ENCODE data around the gene FAM124B.

FAM124B gene

GRCh38 chr2:224357098-224357901, 44.6 kb downstream of the FAM124B start:
- DNase-seq: peak; percentile 57
- in situ Hi-C loops (cut with HindIII; ENCODE audit: low pct_ligation_motif_present, low pct_unique_long_range_greater_than_20kb, low sequenced_read_pairs): no loop called here

DNA sequence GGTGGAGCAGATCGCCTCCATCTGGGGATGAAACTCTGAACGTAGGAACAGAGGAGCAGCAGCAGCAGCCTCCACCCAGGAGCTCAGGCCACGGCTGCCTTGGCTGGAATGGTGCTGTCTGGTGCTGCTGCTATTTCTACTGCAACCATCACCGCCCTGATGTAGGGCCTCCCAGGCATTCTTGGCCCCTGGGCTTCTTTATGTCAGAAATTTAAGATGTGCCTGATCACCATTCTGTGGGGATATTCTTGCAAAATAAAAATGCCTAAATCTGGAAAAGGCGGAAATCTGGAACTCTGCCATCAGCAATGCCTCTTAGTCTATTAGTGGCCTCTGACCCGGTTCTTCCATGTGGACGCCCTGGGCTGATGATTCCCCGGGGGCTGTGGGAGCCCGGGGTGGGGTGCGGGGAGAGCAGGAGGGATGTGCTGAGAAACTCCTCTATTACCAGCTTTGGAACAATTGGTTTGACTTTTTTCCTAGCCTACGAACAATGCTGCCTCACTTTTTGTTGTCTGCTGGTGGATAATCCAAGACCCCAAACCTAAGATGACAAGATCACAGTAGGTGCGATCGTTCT, 47.2 kb downstream of the FAM124B start:
- DNase-seq: no peak
- in situ Hi-C loops (cut with HindIII; ENCODE audit: low pct_ligation_motif_present, low pct_unique_long_range_greater_than_20kb, low sequenced_read_pairs): no loop called here

DNA sequence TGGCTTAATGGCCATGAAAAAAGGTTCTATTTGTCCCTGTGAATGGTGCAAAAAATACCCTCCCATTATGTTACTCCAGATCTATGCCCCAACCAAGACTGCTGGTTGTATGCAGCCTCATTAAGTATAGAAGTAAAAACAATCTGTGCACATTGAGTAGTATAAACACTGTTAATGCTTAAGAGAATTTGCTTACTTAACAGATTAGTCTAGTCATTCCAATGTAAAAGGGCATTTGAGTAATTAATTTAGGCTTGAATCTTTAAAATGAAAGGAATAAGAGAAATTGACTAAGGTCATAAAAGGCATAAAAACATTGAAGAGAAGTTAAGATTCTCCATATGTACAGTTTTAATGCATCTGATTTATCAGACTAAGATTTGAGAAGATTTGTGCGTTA, 51.2 kb downstream of the FAM124B start:
- in situ Hi-C loops (cut with HindIII; ENCODE audit: low pct_ligation_motif_present, low pct_unique_long_range_greater_than_20kb, low sequenced_read_pairs): no loop called here
- DNase-seq: no peak

GRCh38 chr2:224349396-224349795, 52.5 kb downstream of the FAM124B start:
- no peak for DNase-seq
- in situ Hi-C loops (cut with HindIII; ENCODE audit: low pct_ligation_motif_present, low pct_unique_long_range_greater_than_20kb, low sequenced_read_pairs): no loop called here

GRCh38 chr2:224347176-224348051, 54.5 kb downstream of the FAM124B start:
- DNase-seq: no peak
- in situ Hi-C loops (cut with HindIII; ENCODE audit: low pct_ligation_motif_present, low pct_unique_long_range_greater_than_20kb, low sequenced_read_pairs): no loop called here

DNA sequence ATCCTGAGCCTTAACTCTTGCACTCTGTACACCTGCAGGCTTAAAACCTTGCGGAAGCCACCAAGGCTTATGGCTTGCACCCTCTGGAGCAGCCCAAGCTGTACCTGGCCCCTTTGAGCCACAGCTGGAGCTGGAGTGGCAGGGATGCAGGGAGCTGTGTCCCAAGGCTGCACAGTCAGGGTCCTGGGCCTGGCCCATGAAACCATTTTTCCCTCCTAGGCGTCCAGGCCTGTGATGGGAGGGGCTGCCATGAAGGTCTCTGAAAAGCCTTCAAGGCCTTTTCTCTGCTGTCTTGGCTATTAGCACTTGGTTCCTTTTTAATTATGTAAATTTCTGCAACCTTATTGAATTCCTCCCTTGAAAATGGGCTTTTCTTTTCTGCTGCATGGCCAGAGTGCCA, 56.4 kb downstream of the FAM124B start:
- DNase-seq: no peak
- in situ Hi-C loops (cut with HindIII; ENCODE audit: low pct_ligation_motif_present, low pct_unique_long_range_greater_than_20kb, low sequenced_read_pairs): no loop called here

- no peak for DNase-seq
These were observed 58.7 kb downstream of the FAM124B start for GRCh38 chr2:224343226-224343625.

DNA sequence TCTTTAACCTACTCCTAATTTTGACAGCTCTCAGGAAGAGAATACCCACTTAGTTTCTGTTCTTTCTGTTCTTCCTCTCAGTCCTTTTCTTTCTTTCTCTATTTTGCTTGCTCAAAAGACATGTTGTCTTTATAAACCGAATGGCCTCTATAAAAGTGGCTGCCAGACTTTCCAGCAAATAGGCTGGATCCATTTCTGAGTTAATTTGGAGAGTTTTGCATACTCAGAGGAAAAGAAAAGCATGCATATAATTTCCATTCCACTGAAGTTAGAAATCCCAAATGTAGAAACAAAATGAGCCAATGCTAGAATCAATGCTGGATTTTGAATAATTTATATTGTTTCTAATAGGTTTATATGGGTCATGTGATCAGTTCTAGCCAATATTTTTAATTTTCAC, 65.9 kb downstream of the FAM124B start:
- in situ Hi-C loops (cut with HindIII; ENCODE audit: low pct_ligation_motif_present, low pct_unique_long_range_greater_than_20kb, low sequenced_read_pairs): no loop called here
- DNase-seq: no peak

More at GRCh38 chr2:224343226-224343625, 58.7 kb downstream of the FAM124B start:
- in situ Hi-C loops (cut with HindIII; ENCODE audit: low pct_ligation_motif_present, low pct_unique_long_range_greater_than_20kb, low sequenced_read_pairs): no loop called here

- in situ Hi-C loops (cut with HindIII; ENCODE audit: low pct_ligation_motif_present, low pct_unique_long_range_greater_than_20kb, low sequenced_read_pairs): no loop called here
- DNase-seq: no peak
These were observed 67.2 kb downstream of the FAM124B start for GRCh38 chr2:224334726-224335125.

DNA sequence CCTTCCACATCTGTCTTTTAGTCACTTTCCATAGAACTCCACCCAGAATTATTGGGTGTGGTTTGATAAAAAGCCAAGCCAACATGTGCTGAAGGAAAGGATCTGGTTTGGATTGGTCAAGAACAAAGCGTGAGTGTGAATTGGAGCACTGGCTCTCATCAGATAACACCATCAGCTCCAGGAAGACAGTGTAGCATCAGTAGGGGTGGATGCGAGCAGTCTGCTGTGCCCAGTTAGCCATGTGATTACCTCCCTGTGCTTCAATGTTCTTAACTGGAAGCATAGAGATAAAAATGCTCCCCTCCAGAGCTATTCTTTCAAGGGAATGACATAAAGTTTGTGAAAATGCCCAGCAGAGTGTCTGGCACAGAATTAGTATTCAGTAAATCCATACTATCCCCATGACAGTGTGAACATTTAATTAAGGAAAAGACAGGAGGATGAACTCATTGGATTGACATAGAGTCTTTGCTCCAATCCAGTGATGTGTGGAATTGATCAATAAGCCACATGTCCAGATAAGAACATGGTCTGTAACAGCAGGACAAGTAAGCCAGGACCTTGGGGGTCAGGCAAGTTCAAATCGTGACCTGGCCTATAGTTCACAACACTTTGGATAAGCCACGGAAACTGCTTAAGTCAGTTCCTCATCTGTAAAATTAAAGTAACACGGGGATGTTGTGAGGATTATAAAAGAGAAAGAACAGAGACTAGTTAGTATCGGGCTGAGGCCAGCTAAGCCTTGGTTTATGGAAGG, 68.0 kb downstream of the FAM124B start:
- DNase-seq: no peak

GRCh38 chr2:224331698-224332097, 70.2 kb downstream of the FAM124B start:
- DNase-seq: no peak
- in situ Hi-C loops (cut with HindIII; ENCODE audit: low pct_ligation_motif_present, low pct_unique_long_range_greater_than_20kb, low sequenced_read_pairs): no loop called here

More for the DNA sequence above, 68.0 kb downstream of the FAM124B start:
- in situ Hi-C loops (cut with HindIII; ENCODE audit: low pct_ligation_motif_present, low pct_unique_long_range_greater_than_20kb, low sequenced_read_pairs): no loop called here

- DNase-seq: no peak
- in situ Hi-C loops (cut with HindIII; ENCODE audit: low pct_ligation_motif_present, low pct_unique_long_range_greater_than_20kb, low sequenced_read_pairs): no loop called here
These were observed 73.1 kb downstream of the FAM124B start for GRCh38 chr2:224328798-224329197.

Measured in ACHN (cell line).